ENCODE results near the gene TPST2.

Gene TPST2

DNA sequence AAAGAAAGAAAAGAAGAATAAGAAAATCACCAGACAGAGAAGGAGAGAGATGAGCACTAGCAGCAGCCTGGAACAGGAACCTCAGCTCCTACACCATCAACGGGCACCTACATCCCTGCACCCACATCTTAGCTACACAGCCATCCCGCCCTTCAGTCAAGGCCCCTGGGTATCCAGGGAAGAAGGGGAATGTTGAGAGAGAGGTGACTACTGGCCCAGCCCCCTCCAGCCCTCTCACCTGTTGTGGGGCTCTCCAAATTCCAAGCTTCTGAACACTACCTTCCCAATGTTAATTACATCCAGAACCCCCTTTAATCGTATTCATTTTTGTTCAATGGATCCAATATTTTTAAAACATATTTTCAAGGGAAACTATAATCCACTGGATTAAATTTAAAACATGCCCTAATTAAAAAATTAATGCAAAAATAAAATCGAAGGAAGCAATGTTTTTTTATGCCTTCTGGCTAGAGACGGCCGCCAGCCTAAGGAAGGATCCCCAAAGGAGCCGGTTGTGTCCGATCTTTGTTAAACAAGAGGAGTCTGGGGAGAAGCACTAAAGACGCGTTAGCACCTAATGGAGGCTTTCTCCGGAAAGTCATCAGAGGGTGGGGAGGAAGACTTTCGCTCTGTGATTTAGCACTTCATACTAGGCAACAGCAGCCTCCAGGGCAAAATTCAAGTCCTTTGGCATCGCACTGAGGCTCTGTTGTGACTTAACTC, 9.5 kb downstream of the TPST2 start:
- no peak for DNase-seq (ENCODE audit: low read depth)

DNA sequence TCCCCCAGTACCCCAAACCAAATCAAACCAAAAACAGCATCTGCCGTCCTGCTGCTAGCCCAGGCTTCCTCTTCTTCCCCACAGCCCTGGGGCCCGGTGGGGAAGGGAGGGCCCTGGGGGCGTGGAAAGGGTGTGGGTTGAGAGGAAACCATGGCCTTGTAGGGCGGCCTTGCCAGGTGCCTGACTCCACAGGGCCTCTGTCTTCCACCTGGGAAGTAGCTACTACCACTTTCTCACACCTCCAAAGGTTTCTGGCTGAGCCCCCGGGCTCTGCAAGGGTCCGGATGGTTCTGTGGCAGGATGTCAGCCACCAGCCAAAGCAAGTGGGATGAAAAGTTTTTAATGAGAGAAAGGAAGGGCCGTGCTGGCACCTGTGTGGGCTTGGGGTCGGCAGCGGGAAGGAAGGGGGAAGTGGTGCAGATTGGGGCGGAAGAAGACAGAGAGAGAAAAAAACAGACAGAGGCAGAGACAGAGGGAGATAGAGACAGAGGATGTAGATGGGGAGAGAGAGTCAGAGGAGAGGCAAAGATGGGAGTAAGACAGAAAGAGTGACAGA, 10.5 kb downstream of the TPST2 start:
- peak; percentile 25 for DNase-seq (ENCODE audit: low read depth)

- DNase-seq (ENCODE audit: low read depth) = no peak
Measured at GRCh38 chr22:26577081-26577480, 12.9 kb downstream of the TPST2 start.

DNA sequence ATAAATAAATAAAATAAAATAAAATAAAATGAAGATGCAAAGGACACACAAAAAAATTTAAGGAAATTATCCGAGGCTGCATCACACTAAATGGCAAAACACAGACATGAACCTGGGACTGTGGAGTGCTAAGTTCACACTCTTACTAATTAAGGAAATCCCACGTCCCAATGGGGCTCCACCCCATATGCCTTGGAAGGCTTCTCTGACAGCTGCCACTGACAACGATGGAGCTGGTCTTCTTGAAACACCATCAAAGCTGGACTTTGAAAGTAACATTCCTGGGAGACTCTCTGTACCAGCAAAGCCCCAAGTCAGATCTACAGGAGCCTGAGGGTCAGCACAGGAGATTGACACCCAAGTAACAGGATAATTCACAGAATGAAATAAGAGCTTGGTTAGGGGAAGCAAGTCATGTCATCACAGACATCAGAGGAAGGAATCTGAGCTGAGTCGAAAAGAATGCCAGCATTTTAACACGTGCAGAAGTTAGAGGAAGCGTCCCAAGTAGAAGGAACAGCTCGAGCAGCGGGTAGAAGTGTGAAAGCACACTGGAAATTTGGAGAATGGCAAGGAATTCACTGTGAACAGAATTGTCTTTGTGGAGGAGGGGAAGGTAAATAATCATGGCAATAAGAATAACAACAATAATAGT, 13.8 kb downstream of the TPST2 start:
- no peak for DNase-seq (ENCODE audit: low read depth)

DNA sequence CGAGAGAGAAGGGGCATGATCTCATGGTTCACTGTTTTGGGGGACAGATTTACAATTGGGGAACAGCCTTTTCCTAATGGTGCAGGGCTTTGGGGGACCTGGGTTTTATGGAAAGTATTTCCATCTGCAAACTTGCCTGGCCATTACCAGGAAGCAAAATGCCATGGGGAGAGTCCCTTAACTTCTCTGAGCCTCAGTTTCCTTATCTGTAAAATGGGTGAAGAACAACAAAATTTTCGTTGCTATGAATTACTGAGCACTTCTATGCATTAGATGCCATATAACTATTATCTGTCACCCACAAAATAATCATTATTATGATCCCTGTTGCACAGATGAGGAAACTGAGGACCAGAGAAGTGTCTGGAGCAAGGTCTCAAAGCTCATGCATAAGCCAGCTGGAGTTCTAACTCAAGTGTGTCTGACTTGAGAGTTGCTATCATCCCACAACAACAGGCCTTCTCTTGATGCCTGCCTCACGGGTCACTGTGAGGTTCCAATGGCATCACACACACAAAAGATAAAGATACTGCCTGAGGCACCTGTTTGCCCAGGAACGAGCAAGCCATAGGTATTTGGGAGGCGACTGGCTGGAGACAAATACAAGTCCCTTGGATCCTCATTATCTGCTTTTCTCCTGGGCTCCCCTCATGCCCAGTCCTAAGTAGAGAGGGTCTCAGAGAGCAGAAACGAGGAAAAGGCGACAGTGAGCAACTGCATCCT, 15.8 kb downstream of the TPST2 start:
- DNase-seq (ENCODE audit: low read depth) = no peak

GRCh38 chr22:26573026-26573662, 16.8 kb downstream of the TPST2 start:
- DNase-seq (ENCODE audit: low read depth) = no peak

GRCh38 chr22:26570864-26571525, 18.9 kb downstream of the TPST2 start:
- DNase-seq (ENCODE audit: low read depth) = no peak

- DNase-seq (ENCODE audit: low read depth) = no peak
Measured at GRCh38 chr22:26570115-26570514, 19.8 kb downstream of the TPST2 start.

- DNase-seq (ENCODE audit: low read depth) = no peak
Measured at GRCh38 chr22:26568207-26568706, 21.7 kb downstream of the TPST2 start.

DNA sequence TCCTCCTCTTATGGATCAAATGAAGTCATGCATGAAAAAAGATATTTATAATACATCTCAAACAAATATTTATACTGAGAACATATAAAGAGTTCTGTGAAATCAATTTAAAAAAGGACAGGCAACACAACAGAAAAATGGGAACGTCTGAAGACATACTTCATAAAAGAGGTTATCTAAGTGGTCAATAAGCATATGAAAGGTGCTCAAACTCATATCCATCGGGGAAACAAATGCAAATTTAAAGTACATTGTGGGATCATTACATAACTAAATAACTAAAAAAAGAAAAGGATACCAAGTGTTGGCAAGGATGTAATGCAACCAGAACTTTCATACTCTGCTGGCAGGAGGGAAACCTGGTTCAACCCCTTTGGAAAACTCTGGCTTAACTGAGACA, 22.3 kb downstream of the TPST2 start:
- DNase-seq (ENCODE audit: low read depth) = no peak

DNA sequence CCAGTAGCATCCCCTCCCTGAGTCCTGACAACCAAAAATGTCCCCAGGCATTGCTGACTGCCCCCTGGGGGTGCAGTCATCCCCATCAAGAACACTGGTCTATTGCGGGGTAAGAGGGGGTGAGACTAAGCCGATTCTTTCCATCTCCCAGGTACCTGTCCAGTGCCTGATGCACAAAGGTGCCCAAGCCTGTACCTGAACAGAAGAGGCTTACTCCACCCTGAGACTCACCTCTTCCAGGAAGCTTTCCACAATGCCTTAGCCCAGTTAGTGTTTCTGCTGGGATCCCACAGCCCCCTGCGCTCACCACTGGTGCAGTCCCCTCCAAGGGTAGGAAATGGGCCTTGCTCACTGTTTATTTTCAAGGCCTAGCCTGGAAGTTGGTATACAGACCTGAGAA, 22.9 kb downstream of the TPST2 start:
- no peak for DNase-seq (ENCODE audit: low read depth)

DNA sequence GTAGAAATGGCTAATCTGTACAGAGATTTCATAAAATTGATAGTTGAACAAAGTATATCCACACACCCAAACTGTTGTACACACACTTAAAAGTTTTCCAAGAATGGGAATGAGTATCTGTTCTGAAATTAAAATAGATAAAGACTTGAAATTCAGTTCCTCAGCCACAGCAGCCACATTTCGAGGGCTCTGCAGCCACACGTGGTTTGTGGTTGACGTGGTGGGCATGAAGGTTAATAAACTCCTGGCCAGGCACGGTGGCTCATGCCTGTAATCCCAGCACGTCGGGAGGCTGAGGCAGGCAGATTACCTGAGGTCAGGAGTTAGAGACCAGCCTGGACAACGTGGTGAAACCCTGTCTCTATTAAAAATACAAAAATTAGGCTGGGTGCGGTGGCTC, 24.0 kb downstream of the TPST2 start:
- no peak for DNase-seq (ENCODE audit: low read depth)

DNA sequence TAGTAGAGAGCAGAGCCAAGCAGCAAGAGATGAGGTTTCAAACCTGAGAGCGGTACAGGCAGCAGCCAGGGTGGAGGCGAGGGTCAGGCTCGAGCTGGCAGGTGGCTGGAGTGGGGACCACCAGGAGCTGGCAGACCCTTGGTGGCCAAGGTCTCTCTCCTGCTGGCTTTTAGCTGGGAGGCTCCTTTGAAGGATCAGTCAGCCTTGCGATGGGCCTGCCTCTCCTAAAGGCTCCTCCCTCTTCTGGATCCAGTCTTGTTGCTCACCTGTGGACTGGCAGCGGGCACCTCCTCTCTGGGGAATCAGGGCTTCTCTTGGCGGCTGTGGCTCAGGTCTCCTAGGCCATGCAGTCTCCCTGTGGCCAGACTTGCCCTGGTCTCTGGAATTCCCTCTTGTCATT, 24.8 kb downstream of the TPST2 start:
- no peak for DNase-seq (ENCODE audit: low read depth)

DNA sequence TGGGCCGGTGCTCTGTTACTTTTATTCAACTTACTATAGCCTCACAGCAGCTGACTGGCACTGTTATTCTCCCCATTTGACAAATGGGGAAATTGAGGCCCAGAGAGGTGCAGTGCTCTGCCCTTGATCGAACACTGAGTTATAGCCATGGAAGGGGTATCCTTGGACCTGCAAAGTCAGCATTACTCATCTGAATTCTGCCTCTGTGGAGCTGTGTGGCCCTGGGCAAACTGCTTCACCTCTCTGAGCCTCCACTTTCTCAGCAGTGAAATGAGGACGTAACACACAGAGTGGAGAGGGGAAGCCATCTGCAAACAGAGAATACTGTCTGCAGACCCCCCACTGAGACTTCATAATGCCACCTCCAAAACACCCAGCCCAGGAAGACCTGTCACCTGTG, 25.3 kb downstream of the TPST2 start:
- no peak for DNase-seq (ENCODE audit: low read depth)

- DNase-seq (ENCODE audit: low read depth) = no peak
Measured at GRCh38 chr22:26564181-26564580, 25.8 kb downstream of the TPST2 start.

- DNase-seq (ENCODE audit: low read depth) = no peak
Measured at GRCh38 chr22:26563022-26563421, 26.9 kb downstream of the TPST2 start.

DNA sequence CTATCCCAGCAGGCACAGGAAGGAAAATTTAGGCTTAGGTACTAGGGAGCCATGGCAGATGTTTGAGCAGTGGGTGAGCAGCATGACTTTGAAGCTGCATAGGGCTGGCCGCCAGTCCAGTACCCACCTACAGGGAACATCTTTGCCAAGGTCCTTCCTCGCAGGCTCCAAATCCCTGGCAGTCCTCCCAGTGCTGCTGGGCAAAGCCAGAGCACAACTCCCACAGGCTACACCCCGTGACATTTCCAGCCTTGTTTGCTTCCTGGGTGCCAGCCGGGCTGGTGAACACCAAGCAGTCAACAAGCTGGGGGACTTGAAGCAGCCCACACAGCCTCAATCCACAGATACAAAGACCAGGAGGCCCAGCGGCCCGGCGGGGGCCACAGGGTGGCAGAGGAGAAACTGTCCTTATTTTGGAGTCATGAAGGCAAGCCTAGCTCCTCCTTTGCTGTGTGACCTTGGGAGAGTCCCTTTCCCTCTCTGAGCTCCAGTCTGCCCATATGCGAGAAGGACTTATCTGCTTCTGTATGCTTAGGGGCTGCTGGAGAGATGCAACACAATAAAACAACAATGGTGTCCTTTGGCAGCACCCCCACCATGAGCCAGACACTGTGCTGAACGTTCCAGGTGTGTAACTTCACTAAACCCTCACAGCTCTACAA, 28.0 kb downstream of the TPST2 start:
- DNase-seq (ENCODE audit: low read depth) = no peak

DNA sequence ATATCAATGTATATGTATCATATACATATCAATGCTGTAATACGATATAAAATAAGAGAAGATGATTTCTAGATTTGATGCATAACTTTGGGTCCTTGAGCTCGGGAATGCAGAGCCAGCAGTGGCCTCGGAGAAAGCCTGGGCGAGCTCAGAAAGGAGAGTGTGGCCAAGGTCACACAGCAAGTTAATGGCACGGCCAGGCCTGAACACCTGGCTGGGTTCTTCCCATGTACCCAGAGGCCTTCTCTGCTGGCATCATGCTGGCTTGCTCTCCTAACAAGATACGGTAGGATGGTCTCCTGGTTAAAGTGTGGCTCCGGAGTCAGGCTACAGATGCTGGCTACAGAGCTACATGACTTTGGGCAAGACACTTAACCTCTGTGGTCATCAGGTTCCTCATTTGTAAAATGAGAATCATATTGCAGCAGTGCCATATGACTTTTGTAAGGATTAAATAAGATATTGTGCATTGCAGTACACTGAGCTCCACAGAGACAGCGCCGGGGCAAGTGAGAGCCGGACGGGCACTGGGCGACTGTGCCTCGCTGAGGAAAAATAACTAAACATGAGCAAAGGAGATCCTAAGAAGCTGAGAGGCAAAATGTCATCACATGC, 29.9 kb downstream of the TPST2 start:
- DNase-seq (ENCODE audit: low read depth) = no peak

DNA sequence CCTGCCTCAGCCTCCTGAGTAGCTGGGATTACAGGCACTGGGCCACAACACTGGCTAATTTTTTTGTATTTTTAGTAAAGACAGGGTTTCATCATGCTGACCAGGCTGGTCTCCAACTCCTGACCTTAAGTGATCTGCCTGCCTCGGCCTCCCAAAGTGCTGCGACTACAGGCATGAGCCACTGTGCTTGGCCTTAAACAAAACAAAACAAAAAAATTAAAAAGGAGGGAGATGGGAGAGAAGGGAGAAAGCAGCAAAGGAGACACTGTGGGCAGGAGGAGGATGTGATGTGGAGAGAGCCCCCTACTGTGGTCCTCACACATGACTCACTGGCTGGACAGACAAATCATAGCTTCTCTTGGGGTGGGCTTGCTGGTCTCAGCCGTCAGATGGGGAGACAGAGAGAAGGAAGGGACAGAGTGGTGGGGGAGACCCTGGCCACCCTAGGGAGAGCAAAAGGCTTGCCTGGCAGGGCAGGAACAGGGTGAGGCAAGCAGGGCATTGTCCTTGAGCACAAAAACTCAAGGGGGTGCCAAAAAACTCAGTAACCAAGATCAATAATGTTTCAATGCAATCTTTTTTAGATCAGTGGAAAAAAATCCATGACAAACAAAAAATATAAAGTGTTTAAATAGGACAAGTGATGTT, 31.6 kb downstream of the TPST2 start:
- DNase-seq (ENCODE audit: low read depth) = no peak

DNA sequence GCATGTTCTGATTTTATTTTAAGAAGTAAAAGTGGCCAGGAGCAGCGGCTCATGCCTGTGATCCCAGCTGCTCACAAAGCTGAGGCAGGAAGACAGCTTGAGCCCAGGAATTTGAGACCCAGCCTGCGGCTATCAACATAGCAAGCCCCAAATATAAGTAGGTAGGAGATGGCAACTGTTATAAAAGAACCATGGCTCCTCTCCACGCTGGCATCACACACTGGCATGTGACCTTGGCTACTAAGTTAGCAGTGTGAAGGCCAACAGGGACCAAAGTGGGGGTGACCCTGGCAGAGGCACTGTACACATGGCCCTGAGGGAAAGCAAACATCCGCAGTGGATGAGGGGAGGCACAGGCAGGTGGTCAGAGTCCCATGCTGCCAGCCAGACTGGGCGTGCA, 33.0 kb downstream of the TPST2 start:
- no peak for DNase-seq (ENCODE audit: low read depth)
